ENCODE data around the gene PRPSAP1.
"Not testable (repeated sequence)": the region's sequence is repeated elsewhere in the genome, so short reads cannot be mapped to it uniquely, and the experiment has no call there.

The PRPSAP1 gene

GRCh38 chr17:76354747-76355310 lies 1.1 kb upstream of the PRPSAP1 start:
- DNase-seq (ENCODE audit: low read depth, low spot score), result no peak
- no peak overlapping the region for H3K4me3 ChIP-seq (ENCODE audit: insufficient read length, low read depth)
- no peak for TF ChIP-seq ZNF274 (IDR thresholded peaks at IDR 0.05; ENCODE audit: low read depth, low read length)
- no peak for TF ChIP-seq YY1 (IDR thresholded peaks at IDR 0.05; ENCODE audit: insufficient read depth, insufficient read length)
- no peak for TF ChIP-seq SUZ12 (IDR thresholded peaks at IDR 0.05; ENCODE audit: extremely low read depth, insufficient read depth, insufficient read length)
- peaks cover 5% of the 10 kb centered on the region for H3K27me3 ChIP-seq (ENCODE audit: insufficient read depth, insufficient read length)
- H3K9me3 ChIP-seq (ENCODE audit: insufficient read depth, low read length), result no peaks in the 10 kb centered on the region
- H3K9ac ChIP-seq (ENCODE audit: insufficient read length, low read depth), result no peak overlapping the region
- H3K4me1 ChIP-seq (ENCODE audit: insufficient read depth, insufficient read length), result no peaks in the 10 kb centered on the region
- no peaks in the 10 kb centered on the region for H3K36me3 ChIP-seq (ENCODE audit: insufficient read depth, insufficient read length, low read length)

GRCh38 chr17:76354317-76354729 lies 607 bp upstream of the PRPSAP1 start:
- Histone ChIP-seq H3K4me3 (ENCODE audit: insufficient read length, low read depth) (peak overlapping the region; percentile 87), H3K4me1 (ENCODE audit: insufficient read depth, insufficient read length) (no peaks in the 10 kb centered on the region), H3K27me3 (ENCODE audit: insufficient read depth, insufficient read length) (peaks cover 5% of the 10 kb centered on the region), H3K36me3 (ENCODE audit: insufficient read depth, insufficient read length, low read length) (no peaks in the 10 kb centered on the region), H3K9me3 (ENCODE audit: insufficient read depth, low read length) (no peaks in the 10 kb centered on the region), H3K9ac (ENCODE audit: insufficient read length, low read depth) (peak overlapping the region; percentile 97)
- no peak for DNase-seq (ENCODE audit: low read depth, low spot score)
- TF ChIP-seq ZNF274 (IDR thresholded peaks at IDR 0.05; ENCODE audit: low read depth, low read length), result no peak
- no peak for TF ChIP-seq YY1 (IDR thresholded peaks at IDR 0.05; ENCODE audit: insufficient read depth, insufficient read length)
- TF ChIP-seq SUZ12 (IDR thresholded peaks at IDR 0.05; ENCODE audit: extremely low read depth, insufficient read depth, insufficient read length), result no peak

- TF ChIP-seq ZNF274 (IDR thresholded peaks at IDR 0.05; ENCODE audit: low read depth, low read length) (no peak), YY1 (IDR thresholded peaks at IDR 0.05; ENCODE audit: insufficient read depth, insufficient read length) (no peak), SUZ12 (IDR thresholded peaks at IDR 0.05; ENCODE audit: extremely low read depth, insufficient read depth, insufficient read length) (no peak)
- H3K4me1 ChIP-seq (ENCODE audit: insufficient read depth, insufficient read length), result no peaks in the 10 kb centered on the region
- H3K27me3 ChIP-seq (ENCODE audit: insufficient read depth, insufficient read length), result peaks cover 5% of the 10 kb centered on the region
- H3K36me3 ChIP-seq (ENCODE audit: insufficient read depth, insufficient read length, low read length), result peaks cover under 1% of the 10 kb centered on the region
- H3K9me3 ChIP-seq (ENCODE audit: insufficient read depth, low read length), result no peaks in the 10 kb centered on the region
- H3K4me3 ChIP-seq (ENCODE audit: insufficient read length, low read depth), result peak overlapping the region; percentile 87
- H3K9ac ChIP-seq (ENCODE audit: insufficient read length, low read depth), result peak overlapping the region; percentile 97
- no peak for DNase-seq (ENCODE audit: low read depth, low spot score)
Observed at GRCh38 chr17:76353004-76353598, 615 bp downstream of the PRPSAP1 start.

GRCh38 chr17:76351526-76352071 lies 2.1 kb downstream of the PRPSAP1 start:
- Histone ChIP-seq H3K9ac (ENCODE audit: insufficient read length, low read depth) (no peak overlapping the region), H3K27me3 (ENCODE audit: insufficient read depth, insufficient read length) (peaks cover 5% of the 10 kb centered on the region), H3K4me1 (ENCODE audit: insufficient read depth, insufficient read length) (no peaks in the 10 kb centered on the region), H3K9me3 (ENCODE audit: insufficient read depth, low read length) (no peaks in the 10 kb centered on the region), H3K36me3 (ENCODE audit: insufficient read depth, insufficient read length, low read length) (peaks cover 14% of the 10 kb centered on the region), H3K4me3 (ENCODE audit: insufficient read length, low read depth) (no peak overlapping the region)
- no peak for TF ChIP-seq SUZ12 (IDR thresholded peaks at IDR 0.05; ENCODE audit: extremely low read depth, insufficient read depth, insufficient read length)
- no peak for DNase-seq (ENCODE audit: low read depth, low spot score)

- Histone ChIP-seq H3K4me3 (ENCODE audit: insufficient read length, low read depth) (no peak overlapping the region), H3K36me3 (ENCODE audit: insufficient read depth, insufficient read length, low read length) (peaks cover 25% of the 10 kb centered on the region), H3K9ac (ENCODE audit: insufficient read length, low read depth) (no peak overlapping the region), H3K27me3 (ENCODE audit: insufficient read depth, insufficient read length) (peaks cover 5% of the 10 kb centered on the region), H3K4me1 (ENCODE audit: insufficient read depth, insufficient read length) (no peaks in the 10 kb centered on the region), H3K9me3 (ENCODE audit: insufficient read depth, low read length) (no peaks in the 10 kb centered on the region)
- TF ChIP-seq ZNF274 (IDR thresholded peaks at IDR 0.05; ENCODE audit: low read depth, low read length) (no peak), YY1 (IDR thresholded peaks at IDR 0.05; ENCODE audit: insufficient read depth, insufficient read length) (no peak), SUZ12 (IDR thresholded peaks at IDR 0.05; ENCODE audit: extremely low read depth, insufficient read depth, insufficient read length) (no peak)
- no peak for DNase-seq (ENCODE audit: low read depth, low spot score)
Observed at GRCh38 chr17:76350463-76350862, 3.3 kb downstream of the PRPSAP1 start.

GRCh38 chr17:76346936-76347335 lies 6.8 kb downstream of the PRPSAP1 start:
- H3K36me3 ChIP-seq (ENCODE audit: insufficient read depth, insufficient read length, low read length), result peaks cover 51% of the 10 kb centered on the region
- H3K27me3 ChIP-seq (ENCODE audit: insufficient read depth, insufficient read length); H3K9ac ChIP-seq (ENCODE audit: insufficient read length, low read depth); H3K4me1 ChIP-seq (ENCODE audit: insufficient read depth, insufficient read length); DNase-seq (ENCODE audit: low read depth, low spot score); H3K4me3 ChIP-seq (ENCODE audit: insufficient read length, low read depth); H3K9me3 ChIP-seq (ENCODE audit: insufficient read depth, low read length): not testable (repeated sequence)

- TF ChIP-seq SUZ12 (IDR thresholded peaks at IDR 0.05; ENCODE audit: extremely low read depth, insufficient read depth, insufficient read length), result no peak
- TF ChIP-seq ZNF274 (IDR thresholded peaks at IDR 0.05; ENCODE audit: low read depth, low read length), result no peak
- TF ChIP-seq YY1 (IDR thresholded peaks at IDR 0.05; ENCODE audit: insufficient read depth, insufficient read length), result no peak
- Histone ChIP-seq H3K36me3 (ENCODE audit: insufficient read depth, insufficient read length, low read length) (peaks cover 60% of the 10 kb centered on the region), H3K9ac (ENCODE audit: insufficient read length, low read depth) (no peak overlapping the region), H3K9me3 (ENCODE audit: insufficient read depth, low read length) (no peaks in the 10 kb centered on the region), H3K27me3 (ENCODE audit: insufficient read depth, insufficient read length) (no peaks in the 10 kb centered on the region), H3K4me1 (ENCODE audit: insufficient read depth, insufficient read length) (peaks cover 1% of the 10 kb centered on the region), H3K4me3 (ENCODE audit: insufficient read length, low read depth) (no peak overlapping the region)
- DNase-seq (ENCODE audit: low read depth, low spot score), result no peak
Observed at GRCh38 chr17:76345377-76345974, 8.2 kb downstream of the PRPSAP1 start.

All from NT2/D1 (cell line).